ENCODE data around the gene MEF2C. TPM values are rescaled to one million over a fixed set of nuclear protein-coding genes. Genes with fewer than 3 reads are reported as not detected.

Gene MEF2C
- total RNA-seq, 1 donor from 2014 or later, result 54.2 TPM

DNA sequence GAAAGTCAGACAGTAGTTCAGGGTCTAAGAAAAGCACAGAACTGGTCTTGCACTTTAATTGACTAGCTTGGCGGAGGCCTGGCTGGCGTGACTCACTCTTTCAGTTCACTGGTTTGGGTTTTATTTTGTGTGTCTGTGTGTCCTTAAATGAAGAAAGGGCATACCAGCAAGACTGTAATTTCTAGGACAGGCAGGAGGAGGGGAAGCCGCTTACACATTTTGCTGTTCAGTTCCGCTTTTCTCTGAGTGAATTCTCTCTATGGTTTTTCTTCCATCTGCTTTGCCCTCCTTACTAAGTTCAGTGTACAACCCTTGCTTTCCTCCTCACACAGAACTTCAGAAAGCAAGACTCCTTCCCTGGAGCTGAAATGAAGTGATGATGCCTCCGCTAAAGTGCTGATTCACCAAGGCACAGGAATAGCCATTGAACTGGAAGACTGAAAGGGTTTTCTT, 150.8 kb downstream of the MEF2C start:
- Histone ChIP-seq H3K4me3 (no peak overlapping the region), H3K9me3 (replicated peaks) (no peaks in the 10 kb centered on the region), H3K4me1 (peaks cover 58% of the 10 kb centered on the region), H3K36me3 (peaks cover 31% of the 10 kb centered on the region), H3K27me3 (ENCODE audit: low read depth) (no peaks in the 10 kb centered on the region), H3K27ac (replicated peaks) (peak overlapping the region; percentile 72)
- TF ChIP-seq, protein P1, sequence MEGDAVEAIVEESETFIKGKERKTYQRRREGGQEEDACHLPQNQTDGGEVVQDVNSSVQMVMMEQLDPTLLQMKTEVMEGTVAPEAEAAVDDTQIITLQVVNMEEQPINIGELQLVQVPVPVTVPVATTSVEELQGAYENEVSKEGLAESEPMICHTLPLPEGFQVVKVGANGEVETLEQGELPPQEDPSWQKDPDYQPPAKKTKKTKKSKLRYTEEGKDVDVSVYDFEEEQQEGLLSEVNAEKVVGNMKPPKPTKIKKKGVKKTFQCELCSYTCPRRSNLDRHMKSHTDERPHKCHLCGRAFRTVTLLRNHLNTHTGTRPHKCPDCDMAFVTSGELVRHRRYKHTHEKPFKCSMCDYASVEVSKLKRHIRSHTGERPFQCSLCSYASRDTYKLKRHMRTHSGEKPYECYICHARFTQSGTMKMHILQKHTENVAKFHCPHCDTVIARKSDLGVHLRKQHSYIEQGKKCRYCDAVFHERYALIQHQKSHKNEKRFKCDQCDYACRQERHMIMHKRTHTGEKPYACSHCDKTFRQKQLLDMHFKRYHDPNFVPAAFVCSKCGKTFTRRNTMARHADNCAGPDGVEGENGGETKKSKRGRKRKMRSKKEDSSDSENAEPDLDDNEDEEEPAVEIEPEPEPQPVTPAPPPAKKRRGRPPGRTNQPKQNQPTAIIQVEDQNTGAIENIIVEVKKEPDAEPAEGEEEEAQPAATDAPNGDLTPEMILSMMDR (IDR thresholded peaks at IDR 0.05; ENCODE audit: borderline replicate concordance), result no peak
- intact Hi-C loops (cut with micrococcal nuclease), result loop anchor here (5.0 kb wide), 1 partner anchor 155 kb away; no protein-coding TSS in a partner anchor
- DNase-seq, result peak; percentile 21

DNA sequence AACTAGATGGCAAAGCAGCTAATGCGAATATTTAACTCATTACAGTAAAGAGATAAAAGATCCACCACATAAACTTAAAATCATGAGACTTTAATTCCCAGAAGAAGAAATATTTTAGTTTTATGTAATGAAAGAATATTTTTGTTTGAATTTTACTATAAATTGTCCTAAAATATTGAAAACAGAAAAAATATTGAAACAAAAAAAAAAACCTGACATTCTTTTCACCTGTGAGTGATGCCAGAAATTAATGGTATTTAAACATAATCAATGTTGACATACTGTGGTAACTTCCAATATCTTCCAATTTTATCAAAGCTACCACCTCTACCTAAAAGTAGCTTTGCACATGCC, 153.2 kb downstream of the MEF2C start:
- DNase-seq, result no peak
- peaks cover 55% of the 10 kb centered on the region for H3K36me3 ChIP-seq
- TF ChIP-seq, protein P1 (IDR thresholded peaks at IDR 0.05; ENCODE audit: borderline replicate concordance), result no peak
- intact Hi-C loops (cut with micrococcal nuclease), result loop anchor here (5.0 kb wide), 2 partner anchors 157 to 1537 kb away; no protein-coding TSS in a partner anchor
- H3K4me1 ChIP-seq, result peaks cover 47% of the 10 kb centered on the region
- no peaks in the 10 kb centered on the region for H3K9me3 ChIP-seq (replicated peaks)
- H3K4me3 ChIP-seq, result no peak overlapping the region
- H3K27ac ChIP-seq (replicated peaks), result peak overlapping the region; percentile 37
- H3K27me3 ChIP-seq (ENCODE audit: low read depth), result no peaks in the 10 kb centered on the region

GRCh38 chr5:88729084-88729828, 153.7 kb downstream of the MEF2C start:
- TF ChIP-seq, protein P1 (IDR thresholded peaks at IDR 0.05; ENCODE audit: borderline replicate concordance), result peak; percentile 88
- H3K27ac ChIP-seq (replicated peaks), result no peak overlapping the region
- H3K4me1 ChIP-seq, result peaks cover 41% of the 10 kb centered on the region
- peaks cover 55% of the 10 kb centered on the region for H3K36me3 ChIP-seq
- intact Hi-C loops (cut with micrococcal nuclease), result loop anchor here (5.0 kb wide), 1 partner anchor 1538 kb away; no protein-coding TSS in a partner anchor
- no peaks in the 10 kb centered on the region for H3K9me3 ChIP-seq (replicated peaks)
- H3K27me3 ChIP-seq (ENCODE audit: low read depth), result no peaks in the 10 kb centered on the region
- H3K4me3 ChIP-seq, result no peak overlapping the region
- peak; percentile 15 for DNase-seq

- intact Hi-C loops (cut with micrococcal nuclease), result loop anchor here (5.0 kb wide), 1 partner anchor 1539 kb away; no protein-coding TSS in a partner anchor
- H3K9me3 ChIP-seq (replicated peaks), result no peaks in the 10 kb centered on the region
- no peak for DNase-seq
- H3K4me3 ChIP-seq, result no peak overlapping the region
- H3K27me3 ChIP-seq (ENCODE audit: low read depth), result no peaks in the 10 kb centered on the region
- peaks cover 67% of the 10 kb centered on the region for H3K36me3 ChIP-seq
- TF ChIP-seq, protein P1 (IDR thresholded peaks at IDR 0.05; ENCODE audit: borderline replicate concordance), result peak; percentile 75
- peaks cover 28% of the 10 kb centered on the region for H3K4me1 ChIP-seq
- no peak overlapping the region for H3K27ac ChIP-seq (replicated peaks)
Measured at GRCh38 chr5:88727705-88728313, 155.2 kb downstream of the MEF2C start.

DNA sequence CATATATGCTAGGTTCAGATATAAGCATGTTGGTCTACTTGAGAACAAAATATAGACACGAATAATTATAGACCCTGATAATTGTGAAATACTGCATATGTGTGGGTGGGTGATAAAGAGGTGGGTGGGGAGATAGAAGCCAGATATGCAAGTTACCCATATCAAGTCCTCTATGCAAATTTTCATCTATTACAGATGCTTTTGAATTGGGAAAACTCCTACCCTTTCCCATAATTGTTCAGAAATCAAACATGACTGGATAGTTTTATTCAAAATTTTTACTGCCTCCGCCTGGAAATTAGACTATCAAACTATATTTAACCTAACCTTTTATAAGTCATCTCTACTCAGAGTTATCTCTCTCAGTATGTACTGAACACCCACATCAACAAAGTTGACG, 157.5 kb downstream of the MEF2C start:
- H3K4me1 ChIP-seq, result peaks cover 8% of the 10 kb centered on the region
- no peaks in the 10 kb centered on the region for H3K27me3 ChIP-seq (ENCODE audit: low read depth)
- TF ChIP-seq, protein P1 (IDR thresholded peaks at IDR 0.05; ENCODE audit: borderline replicate concordance), result no peak
- H3K36me3 ChIP-seq, result peaks cover 78% of the 10 kb centered on the region
- intact Hi-C loops (cut with micrococcal nuclease), result loop anchor here (5.0 kb wide), 1 partner anchor 1542 kb away; no protein-coding TSS in a partner anchor
- no peak for DNase-seq
- no peak overlapping the region for H3K27ac ChIP-seq (replicated peaks)
- no peaks in the 10 kb centered on the region for H3K9me3 ChIP-seq (replicated peaks)
- H3K4me3 ChIP-seq, result no peak overlapping the region
